ENCODE results near the gene LBH. TPM values are rescaled to one million over a fixed set of nuclear protein-coding genes. Genes with fewer than 3 reads are reported as not detected.

Gene LBH
- total RNA-seq, 2 experiments from 2014 or later, result 3.0 to 3.7 TPM

- no peaks in the 10 kb centered on the region for H3K9me2 ChIP-seq (ENCODE audit: insufficient read depth, low read length)
- intact Hi-C loops (cut with micrococcal nuclease; ENCODE audit: unreplicated experiment), result no loop called here
- peaks cover 16% of the 10 kb centered on the region for H3K4me1 ChIP-seq (ENCODE audit: insufficient read depth, low read length, poor library complexity, severe bottlenecking)
- no peak overlapping the region for H2AFZ ChIP-seq (ENCODE audit: low read length)
- H3K9me3 ChIP-seq (ENCODE audit: low read length), result no peaks in the 10 kb centered on the region
- H3K79me2 ChIP-seq (ENCODE audit: insufficient read depth, low read depth, low read length), result no peaks in the 10 kb centered on the region
- H3K4me3 ChIP-seq (ENCODE audit: low read depth, low read length, poor library complexity, severe bottlenecking), result no peak overlapping the region
- ChIA-PET POLR2A (interaction anchor here (1.0 to 3.0 kb wide), 2 partner anchors 39 to 80 kb away, joined by 3 to 10 read pairs; no protein-coding TSS in a partner anchor), CTCF (ENCODE audit: unreplicated experiment) (interaction anchor here (1.2 to 1.6 kb wide), 2 partner anchors 8 to 13 kb away, joined by 3 to 4 read pairs; no protein-coding TSS in a partner anchor)
- no peak for DNase-seq (ENCODE audit: low spot score)
- no peaks in the 10 kb centered on the region for H4K20me1 ChIP-seq (ENCODE audit: insufficient read depth, low read length)
- BruUV-seq (replicated peaks), result no TSS peak
- no peak overlapping the region for H3K27ac ChIP-seq (ENCODE audit: low read depth, low read length, poor library complexity, severe bottlenecking)
- no peaks in the 10 kb centered on the region for H3K36me3 ChIP-seq (ENCODE audit: insufficient read depth, low read length)
- no peak overlapping the region for H3K4me2 ChIP-seq (ENCODE audit: low read length)
- no peak for TF ChIP-seq EZH2phosphoT487 (IDR thresholded peaks at IDR 0.05; ENCODE audit: borderline replicate concordance, low read depth, low read length)
- no peak for TF ChIP-seq CTCF (conservative IDR thresholded peaks at IDR 0.05; ENCODE audit: low read length)
These were observed 65.2 kb downstream of the LBH start for GRCh38 chr2:30296496-30296895.

GRCh38 chr2:30298302-30298701 is 67.0 kb downstream of the LBH start:
- BruUV-seq (replicated peaks), result no TSS peak
- intact Hi-C loops (cut with micrococcal nuclease; ENCODE audit: unreplicated experiment), result no loop called here
- ChIA-PET POLR2A (interaction anchor here (0.7 to 1.5 kb wide), 8 partner anchors 9 to 272 kb away, joined by 3 to 10 read pairs (median 5); no protein-coding TSS in a partner anchor), CTCF (ENCODE audit: unreplicated experiment) (no interaction called here)
- TF ChIP-seq CTCF (conservative IDR thresholded peaks at IDR 0.05; ENCODE audit: low read length), result no peak
- no peak for TF ChIP-seq EZH2phosphoT487 (IDR thresholded peaks at IDR 0.05; ENCODE audit: borderline replicate concordance, low read depth, low read length)
- Histone ChIP-seq H4K20me1 (ENCODE audit: insufficient read depth, low read length) (no peaks in the 10 kb centered on the region), H3K36me3 (ENCODE audit: insufficient read depth, low read length) (no peaks in the 10 kb centered on the region), H3K27ac (ENCODE audit: low read depth, low read length, poor library complexity, severe bottlenecking) (no peak overlapping the region), H3K9me2 (ENCODE audit: insufficient read depth, low read length) (no peaks in the 10 kb centered on the region), H3K9me3 (ENCODE audit: low read length) (no peaks in the 10 kb centered on the region), H3K4me3 (ENCODE audit: low read depth, low read length, poor library complexity, severe bottlenecking) (no peak overlapping the region), H2AFZ (ENCODE audit: low read length) (no peak overlapping the region), H3K4me2 (ENCODE audit: low read length) (no peak overlapping the region), H3K79me2 (ENCODE audit: insufficient read depth, low read depth, low read length) (no peaks in the 10 kb centered on the region), H3K4me1 (ENCODE audit: insufficient read depth, low read length, poor library complexity, severe bottlenecking) (peaks cover 15% of the 10 kb centered on the region)
- no peak for DNase-seq (ENCODE audit: low spot score)

GRCh38 chr2:30300122-30300455 is 68.8 kb downstream of the LBH start:
- no peak overlapping the region for H2AFZ ChIP-seq (ENCODE audit: low read length)
- H3K36me3 ChIP-seq (ENCODE audit: insufficient read depth, low read length), result no peaks in the 10 kb centered on the region
- no peak overlapping the region for H3K27ac ChIP-seq (ENCODE audit: low read depth, low read length, poor library complexity, severe bottlenecking)
- intact Hi-C loops (cut with micrococcal nuclease; ENCODE audit: unreplicated experiment), result no loop called here
- H3K79me2 ChIP-seq (ENCODE audit: insufficient read depth, low read depth, low read length), result no peaks in the 10 kb centered on the region
- H3K9me2 ChIP-seq (ENCODE audit: insufficient read depth, low read length), result no peaks in the 10 kb centered on the region
- BruUV-seq (replicated peaks), result no TSS peak
- TF ChIP-seq EZH2phosphoT487 (IDR thresholded peaks at IDR 0.05; ENCODE audit: borderline replicate concordance, low read depth, low read length) (no peak), CTCF (conservative IDR thresholded peaks at IDR 0.05; ENCODE audit: low read length) (no peak)
- peaks cover 7% of the 10 kb centered on the region for H3K4me1 ChIP-seq (ENCODE audit: insufficient read depth, low read length, poor library complexity, severe bottlenecking)
- H3K4me3 ChIP-seq (ENCODE audit: low read depth, low read length, poor library complexity, severe bottlenecking), result no peak overlapping the region
- H3K4me2 ChIP-seq (ENCODE audit: low read length), result no peak overlapping the region
- H4K20me1 ChIP-seq (ENCODE audit: insufficient read depth, low read length), result no peaks in the 10 kb centered on the region
- POLR2A ChIA-PET, result interaction anchor here (0.5 to 2.6 kb wide), 4 partner anchors 10 to 82 kb away, joined by 3 to 11 read pairs (median 4); no protein-coding TSS in a partner anchor
- no peaks in the 10 kb centered on the region for H3K9me3 ChIP-seq (ENCODE audit: low read length)
- no peak for DNase-seq (ENCODE audit: low spot score)
- CTCF ChIA-PET (ENCODE audit: unreplicated experiment), result interaction anchor here (1.1 kb wide), 1 partner anchor 10 kb away, joined by 3 read pairs; no protein-coding TSS in a partner anchor

Measured in OCI-LY7 (cell line).